AG10803 (cell line): Measurements from ENCODE around the gene ZNF71.
"Not testable (repeated sequence)": the region's sequence is repeated elsewhere in the genome, so short reads cannot be mapped to it uniquely, and the experiment has no call there.

Experiments used
- DNase-seq: peaks from one replicate; pipeline ENCODE4 v3.0.0; 2010; ENCODE audit warnings: low read depth
- H3K4me3 ChIP-seq: 2 replicates; pipeline ENCODE4 v1.5.1; 2011; ENCODE audit warnings: mild to moderate bottlenecking, low read length, control low read depth
- CTCF ChIP-seq: conservative IDR thresholded peaks from 2 replicates; pipeline ENCODE4 v1.5.1; 2011; ENCODE audit warnings: mild to moderate bottlenecking, low read length, control low read depth, inconsistent platforms

Gene ZNF71

DNA sequence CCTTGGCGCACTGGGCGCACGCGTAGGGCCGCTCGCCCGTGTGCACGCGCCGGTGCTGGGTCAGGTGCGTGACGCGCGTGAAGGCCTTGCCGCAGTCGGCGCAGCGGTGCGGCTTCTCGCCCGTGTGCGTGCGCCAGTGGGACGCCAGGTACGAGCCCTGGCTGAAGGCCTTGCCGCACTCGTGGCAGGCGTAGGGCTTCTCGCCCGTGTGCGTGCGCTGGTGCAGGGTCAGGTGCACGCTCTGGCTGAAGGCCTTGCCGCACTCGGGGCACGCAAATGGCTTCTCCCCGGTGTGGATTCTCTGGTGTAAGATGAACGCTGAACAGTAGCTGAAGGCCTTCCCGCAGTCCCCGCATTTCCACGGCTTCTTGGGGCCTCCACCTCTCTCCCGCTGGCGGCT, 69.4 kb downstream of the ZNF71 start:
- no peak for DNase-seq
- H3K4me3 ChIP-seq: no peak overlapping the region
- TF ChIP-seq CTCF: no peak

DNA sequence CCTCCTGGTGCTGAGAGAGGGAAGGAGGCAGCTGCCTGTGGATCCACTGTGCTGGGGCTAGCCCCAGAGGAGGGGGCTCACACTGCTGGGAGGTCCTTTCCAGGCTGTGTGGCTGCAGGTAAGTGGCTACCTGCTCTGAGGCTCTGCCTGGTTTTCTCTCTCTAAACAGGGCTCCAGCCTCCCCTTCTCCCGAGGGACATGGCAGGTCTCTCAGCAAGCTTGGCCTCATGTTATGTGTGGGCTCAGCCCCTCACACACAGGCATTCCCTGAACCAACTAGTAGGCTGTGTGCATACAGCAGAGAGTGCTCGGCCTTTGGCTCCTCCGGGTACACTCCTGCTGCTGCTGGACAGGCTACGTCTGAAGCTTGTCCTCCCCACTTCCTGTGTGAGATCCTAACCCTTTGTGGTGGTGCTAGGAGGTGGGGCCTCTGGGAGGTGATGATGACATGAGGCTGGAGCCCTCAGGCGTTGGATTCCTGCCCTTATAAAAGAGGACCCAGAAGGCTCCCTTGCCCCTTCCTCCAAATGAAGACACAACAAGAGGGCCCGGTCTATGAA, 72.3 kb downstream of the ZNF71 start:
- TF ChIP-seq CTCF: no peak
- no peak for DNase-seq
- H3K4me3 ChIP-seq: no peak overlapping the region

DNA sequence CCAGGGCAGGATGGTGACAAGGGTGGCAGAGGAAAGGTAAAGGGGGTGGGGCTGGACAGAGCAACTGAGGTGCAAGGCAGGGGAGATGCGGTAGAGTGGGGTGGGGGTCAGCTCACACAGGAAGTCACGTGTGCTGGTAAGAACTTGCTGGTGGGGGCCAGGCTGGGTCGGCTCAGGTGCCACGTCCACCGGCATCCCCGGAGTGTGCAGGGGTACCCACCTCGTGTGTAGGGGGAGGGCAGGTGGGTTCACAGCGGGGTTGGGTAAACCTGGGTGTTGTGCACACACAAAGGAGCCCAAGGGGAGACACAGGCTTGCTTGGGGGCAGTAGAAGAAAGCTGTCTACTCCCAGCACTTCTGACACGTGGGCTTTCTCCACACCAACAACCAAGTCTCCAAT, 73.6 kb downstream of the ZNF71 start:
- no peak for TF ChIP-seq CTCF
- no peak overlapping the region for H3K4me3 ChIP-seq
- no peak for DNase-seq

- no peak for TF ChIP-seq CTCF
- no peak for DNase-seq
- no peak overlapping the region for H3K4me3 ChIP-seq
Measured at GRCh38 chr19:56670401-56670960, 75.4 kb downstream of the ZNF71 start.

GRCh38 chr19:56670961-56671612, 76.0 kb downstream of the ZNF71 start:
- no peak for TF ChIP-seq CTCF
- H3K4me3 ChIP-seq: no peak overlapping the region
- DNase-seq: no peak

GRCh38 chr19:56671613-56671994, 76.5 kb downstream of the ZNF71 start, which contains the start of gene ZNF835:
ZNF835 (minus strand) TSS chr19:56671757; CDS start chr19:56665198, 6,559 bp downstream.
- TF ChIP-seq CTCF: no peak
- DNase-seq: no peak
- no peak within 1 kb of the TSS for H3K4me3 ChIP-seq

DNA sequence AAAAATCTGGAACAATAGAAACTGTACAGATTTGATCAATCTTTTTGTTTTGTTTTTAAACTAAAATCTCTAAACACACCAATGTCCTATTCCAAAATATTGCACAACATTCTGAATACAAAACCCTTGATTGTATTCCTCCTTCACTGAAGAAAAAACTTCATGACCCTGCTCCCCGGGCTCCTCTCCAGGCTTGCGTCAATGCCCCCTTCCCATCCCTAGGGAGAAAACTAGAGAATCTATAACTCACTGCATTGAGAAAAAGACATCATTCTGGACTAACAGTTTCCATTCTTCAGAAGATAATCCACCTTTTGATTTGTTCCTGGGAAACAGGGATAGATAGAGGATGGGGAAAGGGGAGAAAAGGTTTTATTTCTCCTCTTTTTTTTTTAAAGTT, 77.5 kb downstream of the ZNF71 start:
- H3K4me3 ChIP-seq, DNase-seq: not testable (repeated sequence)
